Epithelial cell of esophagus (primary cell): ENCODE measurements around the gene CNTNAP5.

Experiments
- DNase-seq: peaks from one replicate; pipeline ENCODE4 v3.0.0; 2010; ENCODE audit warnings: low read depth
- H3K4me3 ChIP-seq: 2 replicates; pipeline ENCODE4 v1.5.1; 2011; ENCODE audit warnings: mild to moderate bottlenecking, low read length, control low read depth
- CTCF ChIP-seq: IDR thresholded peaks from 2 replicates; pipeline ENCODE4 v1.5.1; 2011; ENCODE audit warnings: low read depth, mild to moderate bottlenecking, low read length, control low read depth, inconsistent platforms; ENCODE audit not compliant: insufficient read depth; ENCODE audit errors: missing control alignments

Gene CNTNAP5

DNA sequence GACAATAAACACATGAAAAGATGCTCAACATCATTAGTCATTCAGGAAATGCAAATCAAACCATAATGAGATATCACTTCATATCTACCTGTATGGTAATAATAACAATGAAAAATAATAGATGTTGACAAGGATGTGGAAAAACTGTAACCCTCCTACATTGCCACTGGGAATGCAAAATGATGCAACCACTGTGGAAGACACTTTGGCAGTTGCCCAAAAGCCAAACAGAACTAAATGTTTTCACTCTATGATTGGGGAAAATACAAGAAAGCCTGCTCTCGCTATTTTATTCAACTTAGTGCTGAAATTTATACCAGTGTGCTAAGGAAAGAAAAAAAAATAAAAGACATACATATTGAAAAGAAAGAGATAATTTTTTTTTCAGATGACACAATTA lies 934.5 kb downstream of the CNTNAP5 start:
- no peak for TF ChIP-seq CTCF
- DNase-seq = no peak
- no peak overlapping the region for H3K4me3 ChIP-seq

GRCh38 chr2:124961132-124961531 lies 936.0 kb downstream of the CNTNAP5 start:
- TF ChIP-seq CTCF = no peak
- DNase-seq = no peak
- no peak overlapping the region for H3K4me3 ChIP-seq
